GM12865 (cell line): Measurements from ENCODE around the gene OLFML2B.

Experiments
- DNase-seq: peaks from one replicate; pipeline ENCODE4 v3.0.0; 2010; ENCODE audit warnings: low read depth
- H3K4me3 ChIP-seq: 2 replicates; pipeline ENCODE4 v1.5.1; 2011; ENCODE audit warnings: mild to moderate bottlenecking, low read depth, low read length, control low read depth
- CTCF ChIP-seq: IDR thresholded peaks from 2 replicates; pipeline ENCODE4 v1.5.1; 2011; ENCODE audit warnings: low read length, control low read depth, low read depth, inconsistent platforms; ENCODE audit not compliant: insufficient read depth; ENCODE audit errors: missing control alignments

OLFML2B gene

GRCh38 chr1:162023547-162024501 is at the start of gene OLFML2B:
TSS of gene OLFML2B (minus strand) at chr1:162023869. CDS start at chr1:162023430, 439 bp downstream.
- no peak for TF ChIP-seq CTCF
- peak; percentile 34 for DNase-seq
- peak within 1 kb of the TSS; percentile 59 for H3K4me3 ChIP-seq

GRCh38 chr1:162072740-162073139 is 49.1 kb upstream of the OLFML2B start:
- H3K4me3 ChIP-seq, result no peak overlapping the region
- TF ChIP-seq CTCF, result no peak
- DNase-seq, result no peak

- DNase-seq, result no peak
- TF ChIP-seq CTCF, result no peak
- H3K4me3 ChIP-seq, result no peak overlapping the region
Measured at GRCh38 chr1:162070825-162071224, 47.2 kb upstream of the OLFML2B start.

- H3K4me3 ChIP-seq, result peak overlapping the region; percentile 48
- TF ChIP-seq CTCF, result no peak
- DNase-seq, result no peak
Measured at GRCh38 chr1:162070094-162070748, 46.6 kb upstream of the OLFML2B start.

- DNase-seq, result peak; percentile 69
- H3K4me3 ChIP-seq, result peak within 1 kb of the TSS; percentile 59
- no peak for TF ChIP-seq CTCF
Measured at GRCh38 chr1:162069334-162070093, 45.8 kb upstream of the OLFML2B start, which contains the start of gene NOS1AP. TSS of gene NOS1AP (plus strand) at chr1:162069691. CDS start at chr1:162070178, 487 bp downstream.

GRCh38 chr1:162068301-162068700 is 44.6 kb upstream of the OLFML2B start:
- TF ChIP-seq CTCF, result no peak
- H3K4me3 ChIP-seq, result no peak overlapping the region
- DNase-seq, result no peak
